H1 (cell line): ENCODE data around the gene TMEM125. TPM values are rescaled to one million over a fixed set of nuclear protein-coding genes. Genes with fewer than 3 reads are reported as not detected.

ENCODE experiments used
- CTCF ChIA-PET: fragments of 300-600 bp; sonication (Branson Sonifier 250); formaldehyde crosslinking; loops from one replicate; lab custom pipeline; 2021; ENCODE audit not compliant: partially characterized antibody; lab: Charles Lee
- POLR2A ChIA-PET: fragments of 300-600 bp; sonication (Branson Sonifier 250); formaldehyde crosslinking; loops from one replicate; lab custom pipeline; 2021; ENCODE audit warnings: inconsistent platforms; ENCODE audit not compliant: partially characterized antibody; lab: Charles Lee
- DNase-seq, 2 experiments: peaks; one replicate each; pipeline versions ENCODE4 v3.0.0 to v3.0.0-alpha.2; 2010 to 2022; ENCODE audit warnings: low spot score in 2 of 2, low read depth in 1 of 2, mixed read lengths in 1 of 2
- FAIRE-seq: peaks from 2 replicates; lab custom pipeline; 2011; peaks lifted over from hg19 to GRCh38; lab: Jason Lieb, UNC
- H2AFZ ChIP-seq: 2 replicates; pipeline ENCODE4 v1.8.1; 2012; ENCODE audit warnings: low read length, inconsistent platforms
- H2AK5ac ChIP-seq: 2 replicates; pipeline ENCODE4 v1.6.1; 2013; ENCODE audit warnings: low read depth, low read length
- H2BK120ac ChIP-seq: replicated peaks from 2 replicates; pipeline ENCODE3; 2013; ENCODE audit warnings: low read depth, low read length, inconsistent platforms
- H2BK12ac ChIP-seq: 2 replicates; pipeline ENCODE4 v1.6.1; 2013; ENCODE audit warnings: low read depth, low read length
- H2BK15ac ChIP-seq: 2 replicates; pipeline ENCODE4 v1.6.1; 2013; ENCODE audit warnings: low read length
- H2BK20ac ChIP-seq: 2 replicates; pipeline ENCODE4 v1.6.1; 2013; ENCODE audit warnings: low read length
- H2BK5ac ChIP-seq: 2 replicates; pipeline ENCODE4 v1.6.1; 2013; ENCODE audit warnings: low read depth, low read length
- H3K14ac ChIP-seq: 2 replicates; pipeline ENCODE4 v1.6.1; 2013; ENCODE audit warnings: inconsistent platforms; ENCODE audit not compliant: insufficient read length
- H3K18ac ChIP-seq: 2 replicates; pipeline ENCODE4 v1.6.1; 2013; ENCODE audit warnings: low read length; ENCODE audit errors: extremely low read depth
- H3K23ac ChIP-seq: 2 replicates; pipeline ENCODE4 v1.6.1; 2013; ENCODE audit warnings: inconsistent platforms; ENCODE audit not compliant: insufficient read length
- H3K23me2 ChIP-seq: 2 replicates; pipeline ENCODE4 v1.6.1; 2013; ENCODE audit warnings: low read depth, low read length
- H3K27ac ChIP-seq: 2 replicates; pipeline ENCODE4 v1.6.1; 2011; ENCODE audit warnings: low read depth, low read length, inconsistent platforms
- H3K27me3 ChIP-seq, 4 experiments: replicated peaks in 1 of 4; 1 replicate in 1 of 4; 2 replicates in 3 of 4; pipeline versions ENCODE4 v1.6.1 to v1.8.1; 2011 to 2013; ENCODE audit warnings: low read length in 3 of 4, mild to moderate bottlenecking in 3 of 4, inconsistent platforms in 2 of 4, mixed read lengths in 2 of 4, moderate library complexity in 1 of 4; ENCODE audit not compliant: control insufficient read depth in 3 of 4, insufficient read depth in 3 of 4; ENCODE audit errors: extremely low read depth in 1 of 4
- H3K36me3 ChIP-seq, 4 experiments: 2 replicates each; pipeline versions ENCODE4 v1.6.1 to v1.8.1; 2011 to 2013; ENCODE audit warnings: mild to moderate bottlenecking in 4 of 4, low read length in 3 of 4, moderate library complexity in 2 of 4, control low read depth in 1 of 4, inconsistent platforms in 1 of 4; ENCODE audit not compliant: insufficient read depth in 4 of 4, control insufficient read depth in 2 of 4
- H3K4ac ChIP-seq: replicated peaks from 2 replicates; pipeline ENCODE3; 2013; ENCODE audit warnings: low read length, low read depth, mixed read lengths, inconsistent platforms; ENCODE audit not compliant: insufficient read length
- H3K4me1 ChIP-seq, 4 experiments: replicated peaks in 1 of 4; 1 replicate in 1 of 4; 2 replicates in 3 of 4; pipeline versions ENCODE4 v1.6.1 to v1.8.1; 2011 to 2013; ENCODE audit warnings: low read length in 3 of 4, inconsistent platforms in 2 of 4, mixed read lengths in 1 of 4; ENCODE audit not compliant: insufficient read depth in 4 of 4, control insufficient read depth in 3 of 4
- H3K4me2 ChIP-seq, 2 experiments: 2 replicates each; pipeline versions ENCODE4 v1.6.1 to v1.8.1; 2011 to 2013; ENCODE audit warnings: low read depth in 2 of 2, low read length in 2 of 2, control low read depth in 1 of 2, inconsistent platforms in 1 of 2, mild to moderate bottlenecking in 1 of 2; ENCODE audit not compliant: insufficient read depth in 1 of 2
- H3K4me3 ChIP-seq, 4 experiments: fragments of 200-600, 300-600 bp in 1 of 4; sonication (generic), shearing (Covaris generic), sonication (Bioruptor Twin) in 1 of 4; 2 replicates each; pipeline versions ENCODE4 v1.5.1 to v1.8.1; 2011 to 2016; ENCODE audit warnings: low read length in 4 of 4, low read depth in 3 of 4, control low read depth in 2 of 4, inconsistent platforms in 2 of 4, mild to moderate bottlenecking in 2 of 4, mixed read lengths in 1 of 4, moderate library complexity in 1 of 4; ENCODE audit not compliant: insufficient read depth in 2 of 4; ENCODE audit errors: extremely low read depth in 1 of 4
- H3K56ac ChIP-seq: replicated peaks from 2 replicates; pipeline ENCODE3; 2013; ENCODE audit warnings: low read depth, mild to moderate bottlenecking, mixed read lengths, low read length, inconsistent platforms; ENCODE audit not compliant: insufficient read length
- H3K79me1 ChIP-seq: 2 replicates; pipeline ENCODE4 v1.6.1; 2013; ENCODE audit warnings: low read depth, low read length, control low read depth
- H3K79me2 ChIP-seq, 2 experiments: 2 replicates each; pipeline versions ENCODE4 v1.6.1 to v1.8.1; 2012 to 2013; ENCODE audit warnings: low read length in 2 of 2, mild to moderate bottlenecking in 2 of 2, inconsistent platforms in 1 of 2; ENCODE audit not compliant: insufficient read depth in 2 of 2, control insufficient read depth in 1 of 2
- H3K9ac ChIP-seq, 4 experiments: replicated peaks in 1 of 4; 1 replicate in 1 of 4; 2 replicates in 3 of 4; pipeline versions ENCODE4 v1.6.1 to v1.8.1; 2011 to 2013; ENCODE audit warnings: low read depth in 3 of 4, low read length in 3 of 4, control low read depth in 2 of 4, mild to moderate bottlenecking in 2 of 4, moderate library complexity in 2 of 4, inconsistent platforms in 1 of 4; ENCODE audit errors: extremely low read depth in 1 of 4
- H3K9me3 ChIP-seq, 2 experiments: 2 replicates each; pipeline versions ENCODE4 v1.6.1 to v1.8.1; 2012 to 2013; ENCODE audit warnings: mild to moderate bottlenecking in 2 of 2, moderate library complexity in 2 of 2, control low read depth in 1 of 2, inconsistent platforms in 1 of 2, low read depth in 1 of 2, low read length in 1 of 2, mixed read lengths in 1 of 2; ENCODE audit not compliant: insufficient read depth in 2 of 2
- H4K20me1 ChIP-seq, 2 experiments: replicated peaks in 1 of 2; 2 replicates each; pipeline versions ENCODE3 to v1.8.1; 2011 to 2013; ENCODE audit warnings: inconsistent platforms in 2 of 2, low read length in 2 of 2, mild to moderate bottlenecking in 1 of 2; ENCODE audit not compliant: insufficient read depth in 2 of 2, control insufficient read depth in 1 of 2
- H4K5ac ChIP-seq: 2 replicates; pipeline ENCODE4 v1.6.1; 2013; ENCODE audit warnings: low read length, low read depth, mixed read lengths, inconsistent platforms; ENCODE audit not compliant: insufficient read length
- H4K8ac ChIP-seq: 2 replicates; pipeline ENCODE4 v1.8.0; 2013; ENCODE audit warnings: mild to moderate bottlenecking, moderate library complexity, low read length, inconsistent platforms; ENCODE audit not compliant: insufficient read depth; ENCODE audit errors: extremely low read depth
- H4K91ac ChIP-seq: replicated peaks from 2 replicates; pipeline ENCODE3; 2013; ENCODE audit warnings: low read length, mixed read lengths, inconsistent platforms; ENCODE audit not compliant: insufficient read length
- CBX5 ChIP-seq: fragments of 300-800, 300-1000 bp; sonication (generic); IDR thresholded peaks from 2 replicates; pipeline ENCODE4 v1.7.1; 2016; ENCODE audit warnings: antibody characterized with exemption, low read length, low read depth
- CREB1 ChIP-seq: IDR thresholded peaks from 2 replicates; pipeline ENCODE4 v1.6.1; 2012; ENCODE audit warnings: inconsistent platforms
- CTBP2 ChIP-seq: IDR thresholded peaks from 2 replicates; pipeline ENCODE4 v1.7.0; 2011; ENCODE audit warnings: borderline replicate concordance, mild to moderate bottlenecking, moderate library complexity, mixed read lengths, low read length; ENCODE audit not compliant: insufficient read depth, insufficient read length
- EZH2 ChIP-seq: fragments of 200-600 bp; sonication (generic); IDR thresholded peaks from 2 replicates; pipeline ENCODE4 v1.7.1; 2012; ENCODE audit warnings: low read depth, mild to moderate bottlenecking, moderate library complexity, low read length, inconsistent platforms; ENCODE audit not compliant: severe bottlenecking
- HDAC6 ChIP-seq: IDR thresholded peaks from one replicate; pipeline ENCODE4 v1.7.1; 2012; ENCODE audit warnings: low read depth, mild to moderate bottlenecking, inconsistent platforms, low read length, moderate library complexity
- KDM1A ChIP-seq: fragments of 200-600, 300-600 bp; sonication (generic); IDR thresholded peaks from 2 replicates; pipeline ENCODE4 v1.7.1; 2016; ENCODE audit warnings: mild to moderate bottlenecking, low read length, borderline replicate concordance
- NANOG ChIP-seq: IDR thresholded peaks from 2 replicates; pipeline ENCODE4 v1.6.1; 2011; ENCODE audit warnings: low read length, low read depth, mild to moderate bottlenecking, inconsistent platforms; ENCODE audit not compliant: insufficient read depth, poor library complexity, severe bottlenecking
- NRF1 ChIP-seq: IDR thresholded peaks from 2 replicates; pipeline ENCODE4 v1.6.1; 2011; ENCODE audit warnings: mild to moderate bottlenecking, low read depth, low read length, improper control_type of control experiment
- POLR2A ChIP-seq, 2 experiments: IDR thresholded peaks; 1 replicate in 1 of 2; 2 replicates in 1 of 2; pipeline ENCODE4 v1.6.1; 2011; ENCODE audit warnings: low read depth in 2 of 2, low read length in 2 of 2, mild to moderate bottlenecking in 2 of 2; ENCODE audit errors: control extremely low read depth in 1 of 2
- RAD21 ChIP-seq, 2 experiments: IDR thresholded peaks in 1 of 2; conservative IDR thresholded peaks in 1 of 2; 2 replicates each; pipeline ENCODE4 v1.6.1; 2011; ENCODE audit warnings: low read depth in 2 of 2, low read length in 2 of 2, improper control_type of control experiment in 1 of 2, inconsistent platforms in 1 of 2, mild to moderate bottlenecking in 1 of 2, moderate library complexity in 1 of 2
- RNF2 ChIP-seq: fragments of 200-900, 300-1000 bp; sonication (generic); IDR thresholded peaks from 2 replicates; pipeline ENCODE4 v1.7.1; 2016; ENCODE audit warnings: borderline replicate concordance, low read depth, mild to moderate bottlenecking, antibody characterized with exemption, low read length; ENCODE audit not compliant: poor library complexity, severe bottlenecking; ENCODE audit errors: missing control alignments
- SP2 ChIP-seq: IDR thresholded peaks from 2 replicates; pipeline ENCODE4 v1.6.1; 2012; ENCODE audit warnings: mild to moderate bottlenecking, low read length, inconsistent platforms
- YY1 ChIP-seq: IDR thresholded peaks from 2 replicates; pipeline ENCODE4 v1.6.1; 2011; ENCODE audit warnings: low read depth, mild to moderate bottlenecking, low read length
- WGBS, 2 experiments: shearing (Covaris generic) in 1 of 2; methylation state at CpG; one replicate each; pipeline versions ENCODE4 v1.1.6 to v1.1.7; 2013 to 2015; ENCODE audit warnings: low lambda C conversion rate in 2 of 2, mixed read lengths in 2 of 2, inconsistent platforms in 1 of 2, low coverage in 1 of 2, missing lambda C conversion rate in 1 of 2; ENCODE audit not compliant: insufficient replicate concordance in 2 of 2, insufficient coverage in 1 of 2, insufficient read length in 1 of 2; ENCODE audit errors: extremely low coverage in 1 of 2, missing lambda C conversion rate in 1 of 2; 5-methylcytosine and 5-hydroxymethylcytosine counted together
- polyA plus RNA-seq, 7 experiments: library from polyadenylated mRNA; depleted of rRNA in 3 of 7; stranded (reverse) in 5 of 7; unstranded in 2 of 7; fragments of >200 nt in 5 of 7; fragments of 200-250 nt in 2 of 7; gene quantifications; 1 replicate in 5 of 7; 2 replicates in 1 of 7; 4 replicates in 1 of 7; pipeline versions ENCODE4 v1.2.1 to v1.2.3, GENCODE V29; 2011 to 2013; ENCODE audit warnings: missing spikeins in 2 of 7, mixed read lengths in 2 of 7
- total RNA-seq: library from RNA; stranded (reverse); fragmentation: NEBNext Ultra II Directional; extraction: Animal tissue kit (Norgen Biotek cat#: 25700); gene quantifications from 2 replicates; pipeline ENCODE4 v1.2.1, GENCODE V29; 2021

The TMEM125 gene
- total and polyA plus RNA-seq, 2 of the 8 experiments (the other 6 are each of a cell fraction or from before 2014, with no cell fraction given), result 26.5 to 46.7 TPM

- Histone ChIP-seq H2BK5ac (no peak overlapping the region), H3K14ac (no peak overlapping the region), H3K79me2 (no peaks in the 10 kb centered on the region), H2BK15ac (no peak overlapping the region), H3K23ac (no peak overlapping the region), H4K8ac (no peak overlapping the region), H3K18ac (no peak overlapping the region), H3K9me3 (no peaks in the 10 kb centered on the region), H3K4me2 (no peak overlapping the region), H2BK12ac (no peak overlapping the region), H2AFZ (no peak overlapping the region), H2BK20ac (no peak overlapping the region), H3K36me3 (no peaks in the 10 kb centered on the region), H3K79me1 (no peaks in the 10 kb centered on the region; the same call in 1 of the 2 replicates), H3K23me2 (no peaks in the 10 kb centered on the region), H4K91ac (no peak overlapping the region), H3K9ac (no peak overlapping the region), H3K4ac (no peak overlapping the region), H4K20me1 (no peaks in the 10 kb centered on the region), H4K5ac (no peak overlapping the region), H2AK5ac (no peak overlapping the region), H3K4me1 (peaks cover 0 to 4% (median 3%) of the 10 kb centered on the region in 4 experiments; a peak in 2 of 7 replicates), H3K56ac (no peak overlapping the region), H3K27me3 (no peaks in the 10 kb centered on the region), H2BK120ac (no peak overlapping the region), H3K27ac (no peak overlapping the region), H3K4me3 (no peak overlapping the region)
- FAIRE-seq, result no peak
- CTCF ChIA-PET, result interaction anchor here (0.6 to 2.1 kb wide), 10 partner anchors 32 to 180 kb away, joined by 3 to 7 read pairs (median 4); partner anchors contain the start of genes C1orf210 and CDC20
- DNase-seq, result no peak
- 87% methylated on average over 8 of the region's 8 CpGs; no CpG with 5 or more reads in 1 of the 2 experiments for WGBS, 2 experiments
- POLR2A ChIA-PET, result interaction anchor here (1.8 kb wide), 1 partner anchor 123 kb away, joined by 5 read pairs; the partner anchor contains the start of gene CDC20
- TF ChIP-seq HDAC6 (no peak), EZH2 (no peak), YY1 (no peak), RNF2 (no peak), SP2 (no peak), KDM1A (no peak), CREB1 (no peak), NRF1 (no peak), CTBP2 (no peak), NANOG (no peak), CBX5 (no peak), RAD21 (IDR thresholded peaks at IDR 0.05 in 1 of 2, conservative IDR thresholded peaks at IDR 0.05 in 1 of 2; ENCODE audit: low read depth in 2 of 2, low read length in 2 of 2) (no peak), POLR2A (IDR thresholded peaks at IDR 0.05; ENCODE audit: control extremely low read depth in 1 of 2, low read depth in 2 of 2, low read length in 2 of 2) (no peak)
Measured at GRCh38 chr1:43235040-43235439, 34.7 kb upstream of the TMEM125 start.
